ENCODE measurements around the gene RELN.
"Not testable (repeated sequence)": the region's sequence is repeated elsewhere in the genome, so short reads cannot be mapped to it uniquely, and the experiment has no call there.

Gene RELN

GRCh38 chr7:103989200-103989784 lies at the start of gene RELN:
Gene RELN (minus strand): TSS chr7:103989658. CDS start chr7:103989356, 302 bp downstream.
- H3K27me3 ChIP-seq (ENCODE audit: control insufficient read depth in 1 of 2, insufficient read depth in 2 of 2, low read length in 2 of 2): peaks cover 24 to 50% of the 10 kb centered on the region in 2 donors

DNA sequence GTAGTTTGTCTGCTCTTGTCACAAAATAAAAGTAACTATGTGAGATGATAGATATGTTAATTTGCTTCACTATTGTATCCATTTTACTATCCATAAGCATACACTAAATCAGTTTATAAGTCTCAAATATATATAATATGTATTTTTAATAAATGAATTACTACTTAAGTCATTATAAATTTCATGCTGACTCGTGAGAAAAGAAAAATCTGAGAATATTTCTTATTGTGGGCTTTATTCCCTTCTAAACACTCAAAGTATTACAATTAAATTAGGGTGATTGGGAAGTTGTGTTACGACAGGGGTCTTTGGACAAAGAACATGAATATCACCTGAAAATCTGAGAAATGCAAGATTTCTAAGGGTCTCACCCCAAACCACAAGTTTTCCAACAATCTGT lies 48.7 kb upstream of the RELN start:
- Histone ChIP-seq H3K27ac (ENCODE audit: low read depth, low read length) (no peak overlapping the region), H3K4me1 (ENCODE audit: control insufficient read depth in 1 of 2, insufficient read depth in 2 of 2, low read length in 2 of 2) (no peaks in the 10 kb centered on the region)

More at GRCh38 chr7:103989200-103989784, at the start of gene RELN:
- Histone ChIP-seq H3K9me3 (ENCODE audit: control insufficient read depth in 1 of 2, low read length in 2 of 2) (no peaks in the 10 kb centered on the region), H3K27ac (ENCODE audit: low read depth, low read length) (no peak within 1 kb of the TSS), H3K4me3 (ENCODE audit: low read depth in 1 of 2, low read length in 2 of 2) (peak within 1 kb of the TSS; percentile 15 to 40), H3K4me1 (ENCODE audit: control insufficient read depth in 1 of 2, insufficient read depth in 2 of 2, low read length in 2 of 2) (no peaks in the 10 kb centered on the region), H3K9ac (ENCODE audit: low read depth in 1 of 2, low read length in 2 of 2) (no peak within 1 kb of the TSS), H3K36me3 (ENCODE audit: control insufficient read depth in 1 of 2, insufficient read depth in 2 of 2, low read length in 2 of 2) (no peaks in the 10 kb centered on the region)

DNA sequence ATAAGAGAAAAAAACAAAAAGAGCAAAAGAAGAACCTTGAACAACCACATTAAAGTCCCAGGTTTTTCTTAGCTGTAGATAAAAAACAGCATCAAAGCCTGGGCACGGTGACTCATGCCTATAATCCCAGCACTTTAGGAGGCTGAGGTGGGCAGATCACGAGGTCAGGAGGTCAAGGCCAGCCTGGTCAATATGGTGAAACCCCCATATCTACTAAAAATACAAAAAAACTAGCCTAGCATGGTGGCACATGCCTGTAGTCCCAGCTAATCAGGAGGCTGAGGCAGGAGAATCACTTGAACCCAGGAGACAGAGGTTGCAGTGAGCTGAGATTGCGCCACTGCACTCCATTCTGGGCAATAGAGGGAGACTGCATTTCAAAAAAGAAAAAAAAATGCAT lies 47.4 kb upstream of the RELN start:
- not testable (repeated sequence) for H3K9ac ChIP-seq (ENCODE audit: low read depth in 1 of 2, low read length in 2 of 2); H3K9me3 ChIP-seq (ENCODE audit: control insufficient read depth in 1 of 2, low read length in 2 of 2); H3K36me3 ChIP-seq (ENCODE audit: control insufficient read depth in 1 of 2, insufficient read depth in 2 of 2, low read length in 2 of 2); H3K4me1 ChIP-seq (ENCODE audit: control insufficient read depth in 1 of 2, insufficient read depth in 2 of 2, low read length in 2 of 2); H3K27ac ChIP-seq (ENCODE audit: low read depth, low read length); H3K4me3 ChIP-seq (ENCODE audit: low read depth in 1 of 2, low read length in 2 of 2); H3K27me3 ChIP-seq (ENCODE audit: control insufficient read depth in 1 of 2, insufficient read depth in 2 of 2, low read length in 2 of 2)

More for the DNA sequence above, 48.7 kb upstream of the RELN start:
- peaks cover 7 to 10% of the 10 kb centered on the region in 2 donors for H3K9me3 ChIP-seq (ENCODE audit: control insufficient read depth in 1 of 2, low read length in 2 of 2)
- no peak overlapping the region for H3K9ac ChIP-seq (ENCODE audit: low read depth in 1 of 2, low read length in 2 of 2)
- H3K27me3 ChIP-seq (ENCODE audit: control insufficient read depth in 1 of 2, insufficient read depth in 2 of 2, low read length in 2 of 2): peaks cover 0 to 3% of the 10 kb centered on the region in 2 donors
- H3K4me3 ChIP-seq (ENCODE audit: low read depth in 1 of 2, low read length in 2 of 2): no peak overlapping the region
- H3K36me3 ChIP-seq (ENCODE audit: control insufficient read depth in 1 of 2, insufficient read depth in 2 of 2, low read length in 2 of 2): no peaks in the 10 kb centered on the region

DNA sequence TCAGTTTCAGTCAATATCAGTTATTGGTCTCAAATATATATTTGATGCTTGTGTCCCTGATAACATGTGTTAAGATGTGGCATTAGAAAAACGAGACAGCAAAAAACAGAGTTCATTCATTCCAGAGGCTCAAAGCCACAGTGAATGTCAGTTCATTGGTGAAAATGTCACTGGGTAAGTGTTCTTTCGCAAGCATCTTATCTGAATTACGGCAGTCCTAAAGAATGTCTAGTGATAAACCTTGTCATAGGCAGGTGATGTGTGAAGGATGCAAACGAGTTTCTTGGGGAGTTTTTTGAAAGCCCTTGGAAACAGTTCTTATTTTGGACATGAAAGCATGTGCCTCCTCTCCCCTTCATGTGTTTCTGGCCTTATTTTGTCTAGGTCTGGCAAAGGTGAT lies 45.9 kb upstream of the RELN start:
- Histone ChIP-seq H3K4me3 (ENCODE audit: low read depth in 1 of 2, low read length in 2 of 2) (no peak overlapping the region), H3K9me3 (ENCODE audit: control insufficient read depth in 1 of 2, low read length in 2 of 2) (peaks cover 7 to 10% of the 10 kb centered on the region in 2 donors), H3K27me3 (ENCODE audit: control insufficient read depth in 1 of 2, insufficient read depth in 2 of 2, low read length in 2 of 2) (peaks cover 0 to 3% of the 10 kb centered on the region in 2 donors), H3K36me3 (ENCODE audit: control insufficient read depth in 1 of 2, insufficient read depth in 2 of 2, low read length in 2 of 2) (no peaks in the 10 kb centered on the region), H3K27ac (ENCODE audit: low read depth, low read length) (no peak overlapping the region), H3K4me1 (ENCODE audit: control insufficient read depth in 1 of 2, insufficient read depth in 2 of 2, low read length in 2 of 2) (no peaks in the 10 kb centered on the region), H3K9ac (ENCODE audit: low read depth in 1 of 2, low read length in 2 of 2) (no peak overlapping the region)

DNA sequence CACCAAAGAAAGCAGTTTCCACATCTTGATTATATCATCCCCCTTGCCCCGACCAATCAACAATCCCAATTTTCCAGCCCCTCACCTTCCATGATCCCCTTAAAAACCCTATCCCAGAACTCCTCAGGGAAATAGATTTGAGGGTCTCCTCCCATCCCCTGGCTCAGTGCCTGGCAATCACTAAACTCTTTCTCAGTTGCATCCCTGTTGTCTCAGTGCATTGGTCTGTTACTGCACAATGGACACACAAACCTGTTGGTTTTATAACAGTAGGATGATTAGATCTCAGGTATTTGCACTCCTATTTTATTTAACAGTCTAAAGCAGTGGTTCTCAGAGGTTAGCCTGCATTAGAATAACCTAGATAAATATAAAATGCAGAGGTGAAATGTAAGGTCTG lies 45.2 kb upstream of the RELN start:
- Histone ChIP-seq H3K27me3 (ENCODE audit: control insufficient read depth in 1 of 2, insufficient read depth in 2 of 2, low read length in 2 of 2) (peaks cover 0 to 3% of the 10 kb centered on the region in 2 donors), H3K4me1 (ENCODE audit: control insufficient read depth in 1 of 2, insufficient read depth in 2 of 2, low read length in 2 of 2) (no peaks in the 10 kb centered on the region), H3K27ac (ENCODE audit: low read depth, low read length) (no peak overlapping the region), H3K9ac (ENCODE audit: low read depth in 1 of 2, low read length in 2 of 2) (no peak overlapping the region), H3K9me3 (ENCODE audit: control insufficient read depth in 1 of 2, low read length in 2 of 2) (peaks cover 7 to 10% of the 10 kb centered on the region in 2 donors), H3K4me3 (ENCODE audit: low read depth in 1 of 2, low read length in 2 of 2) (no peak overlapping the region), H3K36me3 (ENCODE audit: control insufficient read depth in 1 of 2, insufficient read depth in 2 of 2, low read length in 2 of 2) (no peaks in the 10 kb centered on the region)

DNA sequence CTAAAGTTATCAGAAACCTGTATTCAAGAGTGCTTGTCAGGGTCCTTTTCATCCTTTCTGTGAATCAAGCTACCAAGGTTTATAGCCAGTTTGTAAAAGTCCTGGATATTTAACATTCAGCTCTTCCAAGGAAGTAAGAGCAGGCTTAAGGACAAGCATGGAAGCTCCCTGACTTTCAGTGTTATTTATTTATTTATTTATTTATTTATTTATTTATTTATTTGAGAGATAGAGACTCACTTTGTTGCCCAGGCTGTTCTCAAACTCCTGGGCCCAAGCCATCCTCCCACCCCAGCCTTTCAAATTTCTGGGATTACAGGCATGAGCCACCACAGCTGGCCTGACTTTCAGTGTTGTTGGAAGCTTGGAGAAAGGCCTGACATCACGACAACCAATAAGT lies 44.4 kb upstream of the RELN start:
- no peaks in the 10 kb centered on the region for H3K27me3 ChIP-seq (ENCODE audit: control insufficient read depth in 1 of 2, insufficient read depth in 2 of 2, low read length in 2 of 2)
- H3K4me3 ChIP-seq (ENCODE audit: low read depth in 1 of 2, low read length in 2 of 2): no peak overlapping the region

DNA sequence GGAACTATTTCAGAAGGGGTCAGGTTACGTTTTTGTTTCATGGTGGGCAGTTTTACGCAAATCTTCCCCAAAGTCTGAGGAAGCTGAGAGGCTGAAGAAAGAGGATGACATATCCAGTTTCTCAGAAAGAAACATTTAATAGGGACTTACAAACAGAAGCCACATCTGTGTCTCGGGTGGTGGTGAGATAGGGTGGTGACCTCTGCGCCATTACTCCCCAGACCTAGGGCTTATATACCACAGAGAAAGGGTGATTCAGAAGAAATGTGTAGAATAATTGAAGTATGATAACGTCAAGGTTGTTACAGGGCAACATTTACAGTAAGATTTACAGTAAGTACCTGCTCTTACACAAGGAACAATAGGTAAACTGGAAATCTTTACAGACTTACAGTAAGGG lies 43.0 kb upstream of the RELN start:
- H3K9ac ChIP-seq (ENCODE audit: low read depth in 1 of 2, low read length in 2 of 2): no peak overlapping the region
- H3K4me1 ChIP-seq (ENCODE audit: control insufficient read depth in 1 of 2, insufficient read depth in 2 of 2, low read length in 2 of 2): no peaks in the 10 kb centered on the region
- H3K27ac ChIP-seq (ENCODE audit: low read depth, low read length): no peak overlapping the region
- no peaks in the 10 kb centered on the region for H3K27me3 ChIP-seq (ENCODE audit: control insufficient read depth in 1 of 2, insufficient read depth in 2 of 2, low read length in 2 of 2)
- no peaks in the 10 kb centered on the region for H3K36me3 ChIP-seq (ENCODE audit: control insufficient read depth in 1 of 2, insufficient read depth in 2 of 2, low read length in 2 of 2)
- no peak overlapping the region for H3K4me3 ChIP-seq (ENCODE audit: low read depth in 1 of 2, low read length in 2 of 2)
- H3K9me3 ChIP-seq (ENCODE audit: control insufficient read depth in 1 of 2, low read length in 2 of 2): peaks cover 7 to 10% of the 10 kb centered on the region in 2 donors

More for the DNA sequence above, 44.4 kb upstream of the RELN start:
- no peak overlapping the region for H3K9ac ChIP-seq (ENCODE audit: low read depth in 1 of 2, low read length in 2 of 2)
- no peak overlapping the region for H3K27ac ChIP-seq (ENCODE audit: low read depth, low read length)
- no peaks in the 10 kb centered on the region for H3K4me1 ChIP-seq (ENCODE audit: control insufficient read depth in 1 of 2, insufficient read depth in 2 of 2, low read length in 2 of 2)
- peaks cover 7 to 10% of the 10 kb centered on the region in 2 donors for H3K9me3 ChIP-seq (ENCODE audit: control insufficient read depth in 1 of 2, low read length in 2 of 2)
- H3K36me3 ChIP-seq (ENCODE audit: control insufficient read depth in 1 of 2, insufficient read depth in 2 of 2, low read length in 2 of 2): no peaks in the 10 kb centered on the region

- H3K4me3 ChIP-seq (ENCODE audit: low read depth in 1 of 2, low read length in 2 of 2): no peak overlapping the region
- H3K27me3 ChIP-seq (ENCODE audit: control insufficient read depth in 1 of 2, insufficient read depth in 2 of 2, low read length in 2 of 2): no peaks in the 10 kb centered on the region
- H3K27ac ChIP-seq (ENCODE audit: low read depth, low read length): no peak overlapping the region
- no peaks in the 10 kb centered on the region for H3K36me3 ChIP-seq (ENCODE audit: control insufficient read depth in 1 of 2, insufficient read depth in 2 of 2, low read length in 2 of 2)
- no peak overlapping the region for H3K9ac ChIP-seq (ENCODE audit: low read depth in 1 of 2, low read length in 2 of 2)
- H3K9me3 ChIP-seq (ENCODE audit: control insufficient read depth in 1 of 2, low read length in 2 of 2): peaks cover 2 to 7% of the 10 kb centered on the region in 2 donors
- H3K4me1 ChIP-seq (ENCODE audit: control insufficient read depth in 1 of 2, insufficient read depth in 2 of 2, low read length in 2 of 2): no peaks in the 10 kb centered on the region
Observed at GRCh38 chr7:104029765-104030164, 40.3 kb upstream of the RELN start.

DNA sequence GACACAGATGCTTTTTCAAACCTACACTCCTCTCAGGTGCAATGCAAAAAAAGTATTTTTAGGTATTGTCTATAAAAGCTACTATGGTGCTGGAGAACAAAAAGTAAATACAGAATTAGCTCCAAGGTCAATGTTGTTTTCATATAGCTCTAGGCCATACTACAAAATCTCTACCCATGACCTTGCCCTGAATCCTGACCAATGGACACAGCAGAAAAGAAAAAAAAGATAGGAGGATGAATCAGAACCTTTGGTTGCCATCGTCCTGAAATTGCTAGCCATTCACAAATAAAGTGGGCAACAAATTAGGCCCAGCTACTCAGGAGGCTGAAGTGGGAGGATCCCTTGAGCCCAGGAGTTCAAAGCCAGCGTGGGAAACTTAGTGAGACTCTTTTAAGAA lies 35.2 kb upstream of the RELN start:
- Histone ChIP-seq H3K27me3 (ENCODE audit: control insufficient read depth in 1 of 2, insufficient read depth in 2 of 2, low read length in 2 of 2) (no peaks in the 10 kb centered on the region), H3K9ac (ENCODE audit: low read depth in 1 of 2, low read length in 2 of 2) (no peak overlapping the region), H3K4me1 (ENCODE audit: control insufficient read depth in 1 of 2, insufficient read depth in 2 of 2, low read length in 2 of 2) (no peaks in the 10 kb centered on the region), H3K4me3 (ENCODE audit: low read depth in 1 of 2, low read length in 2 of 2) (no peak overlapping the region), H3K9me3 (ENCODE audit: control insufficient read depth in 1 of 2, low read length in 2 of 2) (no peaks in the 10 kb centered on the region), H3K27ac (ENCODE audit: low read depth, low read length) (no peak overlapping the region), H3K36me3 (ENCODE audit: control insufficient read depth in 1 of 2, insufficient read depth in 2 of 2, low read length in 2 of 2) (no peaks in the 10 kb centered on the region)

GRCh38 chr7:104023100-104023499 lies 33.6 kb upstream of the RELN start:
- H3K9me3 ChIP-seq (ENCODE audit: control insufficient read depth in 1 of 2, low read length in 2 of 2): no peaks in the 10 kb centered on the region
- no peak overlapping the region for H3K27ac ChIP-seq (ENCODE audit: low read depth, low read length)
- H3K4me3 ChIP-seq (ENCODE audit: low read depth in 1 of 2, low read length in 2 of 2): no peak overlapping the region
- no peaks in the 10 kb centered on the region for H3K27me3 ChIP-seq (ENCODE audit: control insufficient read depth in 1 of 2, insufficient read depth in 2 of 2, low read length in 2 of 2)
- H3K36me3 ChIP-seq (ENCODE audit: control insufficient read depth in 1 of 2, insufficient read depth in 2 of 2, low read length in 2 of 2): no peaks in the 10 kb centered on the region
- H3K9ac ChIP-seq (ENCODE audit: low read depth in 1 of 2, low read length in 2 of 2): no peak overlapping the region
- H3K4me1 ChIP-seq (ENCODE audit: control insufficient read depth in 1 of 2, insufficient read depth in 2 of 2, low read length in 2 of 2): no peaks in the 10 kb centered on the region

Data from duodenal mucosa (tissue), 2 donors.